ENCODE data around the gene PPP2R5D.
"Not testable (repeated sequence)": the region's sequence is repeated elsewhere in the genome, so short reads cannot be mapped to it uniquely, and the experiment has no call there.

PPP2R5D gene

GRCh38 chr6:42947950-42948349, 36.4 kb upstream of the PPP2R5D start:
- no peak overlapping the region for H3K27ac ChIP-seq (ENCODE audit: low read depth, low read length)
- no peaks in the 10 kb centered on the region for H3K36me3 ChIP-seq (ENCODE audit: insufficient read depth, low read length)
- no peak overlapping the region for H3K4me3 ChIP-seq (ENCODE audit: low read depth, low read length)
- no peak overlapping the region for H2AFZ ChIP-seq (ENCODE audit: low read length, unreplicated experiment)
- H3K79me2 ChIP-seq (ENCODE audit: control insufficient read depth, insufficient read depth, low read length, unreplicated experiment), result no peaks in the 10 kb centered on the region
- no peaks in the 10 kb centered on the region for H3K4me1 ChIP-seq (ENCODE audit: control insufficient read depth, insufficient read depth, low read length, unreplicated experiment)
- no peaks in the 10 kb centered on the region for H3K27me3 ChIP-seq (ENCODE audit: insufficient read depth, low read length)

GRCh38 chr6:42952389-42952788, 32.0 kb upstream of the PPP2R5D start:
- no peaks in the 10 kb centered on the region for H3K79me2 ChIP-seq (ENCODE audit: control insufficient read depth, insufficient read depth, low read length, unreplicated experiment)
- no peaks in the 10 kb centered on the region for H3K36me3 ChIP-seq (ENCODE audit: insufficient read depth, low read length)
- no peak overlapping the region for H2AFZ ChIP-seq (ENCODE audit: low read length, unreplicated experiment)
- H3K4me1 ChIP-seq (ENCODE audit: control insufficient read depth, insufficient read depth, low read length, unreplicated experiment), result no peaks in the 10 kb centered on the region
- H3K27me3 ChIP-seq (ENCODE audit: insufficient read depth, low read length), result no peaks in the 10 kb centered on the region
- H3K4me3 ChIP-seq (ENCODE audit: low read depth, low read length), result no peak overlapping the region
- no peak overlapping the region for H3K27ac ChIP-seq (ENCODE audit: low read depth, low read length)

- not testable (repeated sequence) for H3K27ac ChIP-seq (ENCODE audit: low read depth, low read length); H2AFZ ChIP-seq (ENCODE audit: low read length, unreplicated experiment); H3K79me2 ChIP-seq (ENCODE audit: control insufficient read depth, insufficient read depth, low read length, unreplicated experiment); H3K27me3 ChIP-seq (ENCODE audit: insufficient read depth, low read length); H3K4me1 ChIP-seq (ENCODE audit: control insufficient read depth, insufficient read depth, low read length, unreplicated experiment); H3K4me3 ChIP-seq (ENCODE audit: low read depth, low read length); H3K36me3 ChIP-seq (ENCODE audit: insufficient read depth, low read length)
Observed at GRCh38 chr6:42954405-42954804, 30.0 kb upstream of the PPP2R5D start.

DNA sequence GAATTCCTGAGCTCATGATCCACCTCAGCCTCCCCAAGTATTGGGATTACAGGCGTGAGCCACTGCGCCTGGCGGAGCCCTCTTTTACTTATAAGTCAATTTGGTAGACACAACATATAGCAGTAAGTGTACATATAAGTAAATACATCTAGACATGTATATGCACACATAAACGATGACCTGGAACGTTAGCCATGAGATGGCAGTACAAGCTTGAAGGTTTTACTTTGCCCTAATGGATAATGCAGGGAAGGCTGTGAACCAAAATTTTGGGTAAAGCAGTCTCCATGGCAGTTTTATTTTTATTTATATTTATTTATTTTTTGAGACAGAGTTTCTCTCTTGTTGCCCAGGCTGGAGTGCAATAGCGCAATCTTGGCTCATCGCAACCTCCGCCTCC, 26.2 kb upstream of the PPP2R5D start:
- Histone ChIP-seq H3K27me3 (ENCODE audit: insufficient read depth, low read length) (no peaks in the 10 kb centered on the region), H2AFZ (ENCODE audit: low read length, unreplicated experiment) (no peak overlapping the region), H3K4me1 (ENCODE audit: control insufficient read depth, insufficient read depth, low read length, unreplicated experiment) (peaks cover 4% of the 10 kb centered on the region), H3K36me3 (ENCODE audit: insufficient read depth, low read length) (no peaks in the 10 kb centered on the region), H3K27ac (ENCODE audit: low read depth, low read length) (no peak overlapping the region), H3K79me2 (ENCODE audit: control insufficient read depth, insufficient read depth, low read length, unreplicated experiment) (no peaks in the 10 kb centered on the region), H3K4me3 (ENCODE audit: low read depth, low read length) (no peak overlapping the region)

GRCh38 chr6:42959917-42960242, 24.5 kb upstream of the PPP2R5D start:
- Histone ChIP-seq H3K36me3 (ENCODE audit: insufficient read depth, low read length) (no peaks in the 10 kb centered on the region), H3K4me1 (ENCODE audit: control insufficient read depth, insufficient read depth, low read length, unreplicated experiment) (peaks cover 4% of the 10 kb centered on the region), H3K79me2 (ENCODE audit: control insufficient read depth, insufficient read depth, low read length, unreplicated experiment) (no peaks in the 10 kb centered on the region), H3K4me3 (ENCODE audit: low read depth, low read length) (peak overlapping the region; percentile 72), H3K27me3 (ENCODE audit: insufficient read depth, low read length) (no peaks in the 10 kb centered on the region), H2AFZ (ENCODE audit: low read length, unreplicated experiment) (no peak overlapping the region), H3K27ac (ENCODE audit: low read depth, low read length) (no peak overlapping the region)

- Histone ChIP-seq H3K4me1 (ENCODE audit: control insufficient read depth, insufficient read depth, low read length, unreplicated experiment) (peaks cover 4% of the 10 kb centered on the region), H2AFZ (ENCODE audit: low read length, unreplicated experiment) (no peak within 1 kb of the TSS), H3K4me3 (ENCODE audit: low read depth, low read length) (peak within 1 kb of the TSS; percentile 72), H3K79me2 (ENCODE audit: control insufficient read depth, insufficient read depth, low read length, unreplicated experiment) (no peaks in the 10 kb centered on the region), H3K27ac (ENCODE audit: low read depth, low read length) (no peak within 1 kb of the TSS), H3K27me3 (ENCODE audit: insufficient read depth, low read length) (no peaks in the 10 kb centered on the region), H3K36me3 (ENCODE audit: insufficient read depth, low read length) (no peaks in the 10 kb centered on the region)
Observed at GRCh38 chr6:42960243-42961019, 23.9 kb upstream of the PPP2R5D start, which contains the start of gene GNMT. Gene GNMT, plus strand, starts transcription at chr6:42960754. Its CDS starts 14 bp downstream, at chr6:42960768.

GRCh38 chr6:42961020-42961470, 23.3 kb upstream of the PPP2R5D start:
- Histone ChIP-seq H3K4me1 (ENCODE audit: control insufficient read depth, insufficient read depth, low read length, unreplicated experiment) (peaks cover 4% of the 10 kb centered on the region), H3K36me3 (ENCODE audit: insufficient read depth, low read length) (no peaks in the 10 kb centered on the region), H2AFZ (ENCODE audit: low read length, unreplicated experiment) (no peak overlapping the region), H3K79me2 (ENCODE audit: control insufficient read depth, insufficient read depth, low read length, unreplicated experiment) (no peaks in the 10 kb centered on the region), H3K4me3 (ENCODE audit: low read depth, low read length) (peak overlapping the region; percentile 72), H3K27ac (ENCODE audit: low read depth, low read length) (no peak overlapping the region), H3K27me3 (ENCODE audit: insufficient read depth, low read length) (no peaks in the 10 kb centered on the region)

GRCh38 chr6:42962096-42962495, 22.3 kb upstream of the PPP2R5D start:
- Histone ChIP-seq H3K4me3 (ENCODE audit: low read depth, low read length) (no peak overlapping the region), H3K79me2 (ENCODE audit: control insufficient read depth, insufficient read depth, low read length, unreplicated experiment) (no peaks in the 10 kb centered on the region), H3K27ac (ENCODE audit: low read depth, low read length) (no peak overlapping the region), H2AFZ (ENCODE audit: low read length, unreplicated experiment) (no peak overlapping the region), H3K27me3 (ENCODE audit: insufficient read depth, low read length) (no peaks in the 10 kb centered on the region), H3K4me1 (ENCODE audit: control insufficient read depth, insufficient read depth, low read length, unreplicated experiment) (peaks cover 4% of the 10 kb centered on the region), H3K36me3 (ENCODE audit: insufficient read depth, low read length) (no peaks in the 10 kb centered on the region)

GRCh38 chr6:42962502-42963178, 21.7 kb upstream of the PPP2R5D start:
- Histone ChIP-seq H3K4me3 (ENCODE audit: low read depth, low read length) (no peak overlapping the region), H3K79me2 (ENCODE audit: control insufficient read depth, insufficient read depth, low read length, unreplicated experiment) (no peaks in the 10 kb centered on the region), H2AFZ (ENCODE audit: low read length, unreplicated experiment) (no peak overlapping the region), H3K27ac (ENCODE audit: low read depth, low read length) (no peak overlapping the region), H3K4me1 (ENCODE audit: control insufficient read depth, insufficient read depth, low read length, unreplicated experiment) (peaks cover 4% of the 10 kb centered on the region), H3K27me3 (ENCODE audit: insufficient read depth, low read length) (no peaks in the 10 kb centered on the region), H3K36me3 (ENCODE audit: insufficient read depth, low read length) (no peaks in the 10 kb centered on the region)

GRCh38 chr6:42963179-42963854, 21.1 kb upstream of the PPP2R5D start:
- no peak overlapping the region for H2AFZ ChIP-seq (ENCODE audit: low read length, unreplicated experiment)
- no peaks in the 10 kb centered on the region for H3K36me3 ChIP-seq (ENCODE audit: insufficient read depth, low read length)
- H3K4me3 ChIP-seq (ENCODE audit: low read depth, low read length), result no peak overlapping the region
- H3K27ac ChIP-seq (ENCODE audit: low read depth, low read length), result no peak overlapping the region
- H3K27me3 ChIP-seq (ENCODE audit: insufficient read depth, low read length), result no peaks in the 10 kb centered on the region
- peaks cover 4% of the 10 kb centered on the region for H3K4me1 ChIP-seq (ENCODE audit: control insufficient read depth, insufficient read depth, low read length, unreplicated experiment)
- H3K79me2 ChIP-seq (ENCODE audit: control insufficient read depth, insufficient read depth, low read length, unreplicated experiment), result no peaks in the 10 kb centered on the region
